Fibroblast of the conjunctiva (primary cell): ENCODE measurements around the gene FOSB.

ENCODE experiments used
- DNase-seq: peaks from one replicate; pipeline ENCODE4 v3.0.0-alpha.2; 2010; ENCODE audit warnings: low read depth

The FOSB gene

DNA sequence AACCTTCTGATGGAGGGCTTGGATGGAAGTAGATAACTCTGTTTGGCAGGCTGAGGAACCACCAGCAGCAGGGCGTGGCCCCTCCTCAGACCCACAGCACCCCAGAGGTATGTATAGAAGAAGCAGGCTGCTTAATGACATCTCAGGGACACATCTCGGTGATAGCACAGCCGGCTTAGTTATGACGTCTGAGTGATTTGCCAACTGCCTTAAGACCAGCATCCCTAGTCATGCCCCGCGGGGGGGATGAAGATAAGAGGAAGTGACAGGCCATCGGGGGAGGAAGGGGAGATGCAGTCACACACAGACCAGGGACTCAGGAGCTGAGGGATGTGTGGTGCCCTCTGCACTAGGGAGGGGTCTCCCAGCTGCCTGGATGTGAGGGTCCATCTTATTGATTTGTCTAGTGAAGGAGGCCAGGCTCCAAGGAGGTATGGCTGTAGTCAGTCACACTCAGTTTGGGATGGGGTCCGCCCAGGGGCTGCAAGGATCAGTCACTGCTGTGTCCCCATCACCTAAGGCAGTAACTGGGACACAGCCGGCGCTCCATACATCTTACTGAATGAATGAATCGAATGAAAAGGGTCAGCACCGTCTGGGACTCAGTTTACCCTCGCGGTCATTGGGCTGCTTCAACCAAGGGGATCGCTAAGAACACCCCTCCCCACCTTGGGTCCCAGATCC, 24.9 kb upstream of the FOSB start:
- DNase-seq: no peak

DNA sequence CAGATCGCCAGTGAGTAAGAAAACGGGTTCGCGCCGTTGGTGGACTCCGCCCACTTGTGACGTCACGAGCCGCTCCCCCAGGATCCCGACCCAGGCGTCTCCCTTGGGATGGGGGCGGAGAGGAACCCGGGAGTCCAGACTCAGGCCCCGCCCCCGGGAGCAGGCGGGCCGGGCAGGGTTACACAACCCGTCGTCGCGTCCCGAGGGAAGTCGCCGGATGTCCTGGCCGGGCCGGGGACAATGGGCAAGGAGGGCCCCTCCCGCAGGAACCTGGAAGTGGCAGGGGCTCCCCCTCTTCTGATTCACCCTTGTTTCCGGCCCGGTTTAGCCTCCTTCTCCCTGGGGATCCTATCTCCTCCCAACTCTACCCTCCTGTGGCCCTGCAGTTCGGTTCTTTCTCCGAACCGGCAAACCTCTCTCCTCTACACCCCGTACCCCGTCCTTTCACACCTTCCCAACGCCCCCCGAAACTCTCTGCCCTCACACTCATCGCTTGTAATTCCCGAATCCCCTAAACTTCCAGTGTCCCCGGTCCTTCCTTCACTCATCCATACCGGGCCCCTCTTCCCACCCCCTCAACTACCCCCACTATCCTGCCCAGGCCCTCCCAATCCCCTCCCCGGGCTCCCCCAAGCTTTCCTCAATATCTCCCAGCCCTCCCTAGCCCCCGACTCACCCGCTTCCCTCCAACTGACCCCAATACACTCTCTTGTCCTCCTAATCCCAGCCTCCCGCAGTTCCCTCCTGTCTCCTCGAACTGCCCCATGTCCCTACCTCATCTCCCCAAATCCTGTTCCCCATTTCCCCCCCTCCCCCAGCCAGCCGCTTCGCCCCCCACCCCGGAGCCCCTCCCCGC, 24.1 kb upstream of the FOSB start:
- DNase-seq: peak; percentile 71

DNA sequence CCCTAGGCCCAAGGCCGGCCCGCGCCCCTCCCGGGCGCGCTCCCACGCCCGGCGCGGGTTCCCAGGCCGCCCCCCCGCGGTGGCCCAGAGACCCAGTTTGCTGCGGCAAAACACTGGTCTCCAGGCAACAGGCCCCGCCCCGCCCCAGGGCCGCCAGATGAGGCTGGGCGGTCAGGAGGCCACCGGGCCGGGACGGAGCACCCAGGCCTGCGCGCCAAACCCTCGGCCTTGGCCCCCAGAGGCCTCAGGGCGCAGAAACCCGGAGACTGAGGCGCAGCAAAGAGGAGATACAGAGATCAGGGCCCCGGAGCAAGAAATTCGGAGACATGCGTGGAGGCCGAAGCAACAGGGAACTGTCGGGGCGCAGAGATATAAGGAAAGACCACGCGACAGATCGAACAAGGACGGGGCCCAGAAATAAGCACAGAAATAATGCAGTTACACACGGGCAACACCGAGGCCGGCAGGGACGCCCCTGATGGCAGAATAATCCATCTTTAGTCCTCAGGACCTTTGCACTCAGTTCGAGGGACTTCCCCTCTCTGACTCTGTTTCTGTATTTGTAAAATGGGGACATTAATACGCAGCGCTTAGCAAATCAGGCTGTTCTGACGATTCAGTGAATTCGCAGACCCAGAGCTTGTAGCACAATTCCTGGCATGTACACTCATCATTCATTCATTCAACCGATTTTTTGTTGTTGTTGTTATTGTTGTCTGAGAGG, 23.3 kb upstream of the FOSB start:
- peak; percentile 80 for DNase-seq

DNA sequence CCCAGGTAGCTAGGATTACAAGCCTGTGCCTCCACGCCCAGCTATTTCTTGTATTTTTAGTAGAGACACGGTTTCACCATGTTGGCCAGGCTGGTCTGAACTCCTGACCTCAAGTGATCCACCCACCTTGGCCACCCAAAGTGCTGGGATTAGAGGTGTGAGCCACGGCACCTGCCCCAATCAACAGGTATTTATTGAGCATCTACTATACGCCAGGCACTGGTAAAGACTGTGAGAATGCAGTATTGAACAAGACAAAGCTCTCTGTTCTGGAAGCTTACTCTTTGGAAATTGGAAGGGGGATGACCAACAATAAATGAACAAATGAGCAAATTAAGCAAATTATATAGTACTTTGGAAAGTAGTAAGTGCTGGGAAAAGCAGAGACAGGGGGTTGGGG, 22.7 kb upstream of the FOSB start:
- DNase-seq: no peak

DNA sequence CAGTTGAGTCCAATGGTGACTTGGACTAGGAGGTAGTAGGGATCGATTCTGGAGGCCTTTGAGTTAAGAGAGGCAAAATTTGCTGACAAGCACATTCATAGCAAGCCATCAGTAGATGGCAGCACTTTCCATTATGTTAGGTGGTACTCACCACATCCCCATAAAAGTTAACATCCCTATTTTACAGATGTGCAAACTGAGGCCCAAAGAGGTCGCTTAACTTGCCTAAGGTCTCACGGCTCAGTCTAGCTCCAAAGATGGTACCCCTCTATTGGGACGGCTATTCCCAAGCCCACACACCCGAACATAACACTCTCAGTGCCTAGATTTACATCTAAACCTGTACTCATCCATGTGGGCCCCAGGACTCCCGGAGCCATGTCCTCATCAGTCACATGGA, 21.5 kb upstream of the FOSB start:
- DNase-seq: no peak

DNA sequence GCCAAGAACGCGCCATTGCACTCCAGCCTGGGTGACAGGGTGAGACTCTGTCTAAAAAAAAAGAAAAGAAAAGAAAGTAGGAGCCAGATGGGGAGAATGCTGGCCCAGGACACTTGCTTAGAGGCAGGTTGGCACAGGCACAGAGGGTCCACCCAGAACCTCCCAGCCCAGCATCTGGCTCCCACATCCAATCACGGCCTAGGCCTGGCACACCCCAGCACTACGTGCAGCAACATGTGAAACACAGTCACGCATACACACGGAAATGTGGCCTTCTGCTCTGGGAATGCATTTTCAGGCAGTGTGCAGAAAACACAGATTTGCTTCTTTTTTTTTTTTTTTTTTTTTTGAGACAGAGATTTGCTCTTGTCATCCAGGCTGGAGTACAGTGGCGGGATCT, 20.9 kb upstream of the FOSB start:
- no peak for DNase-seq

DNA sequence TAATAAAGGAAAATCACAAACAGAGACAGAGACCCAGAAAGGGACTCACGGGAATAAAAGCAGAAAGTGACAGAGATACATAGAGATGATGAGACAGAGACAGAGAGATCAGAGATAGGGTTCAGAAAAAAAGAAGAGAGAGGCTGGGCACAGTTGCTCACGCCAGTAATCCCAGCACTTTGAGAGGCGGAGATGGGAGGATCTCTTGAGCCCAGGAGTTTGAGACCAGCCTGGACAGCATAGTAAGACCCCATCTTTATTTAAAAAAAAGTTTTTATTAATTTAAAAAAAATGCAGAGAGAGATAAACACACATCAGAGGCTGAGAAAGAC, 19.4 kb upstream of the FOSB start:
- no peak for DNase-seq

DNA sequence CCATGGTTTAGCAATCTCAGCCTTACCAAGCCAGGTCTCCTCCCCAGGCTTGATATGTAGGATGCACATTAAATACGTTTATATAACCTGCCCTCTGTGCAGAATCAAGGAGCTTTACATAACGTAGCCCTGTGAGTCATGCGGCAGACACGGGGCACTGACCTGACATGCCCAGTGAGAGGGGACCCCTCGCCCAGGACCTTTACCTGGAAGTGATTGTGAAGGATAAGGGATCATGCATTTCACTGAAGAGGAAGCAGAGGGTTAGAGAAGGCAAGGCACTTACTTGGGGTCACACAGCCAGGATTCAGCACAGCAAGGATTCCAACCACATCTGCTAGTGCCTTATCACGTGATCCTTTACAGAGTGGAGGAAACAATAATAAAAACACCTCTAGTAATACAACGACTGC, 18.9 kb upstream of the FOSB start:
- DNase-seq: no peak

DNA sequence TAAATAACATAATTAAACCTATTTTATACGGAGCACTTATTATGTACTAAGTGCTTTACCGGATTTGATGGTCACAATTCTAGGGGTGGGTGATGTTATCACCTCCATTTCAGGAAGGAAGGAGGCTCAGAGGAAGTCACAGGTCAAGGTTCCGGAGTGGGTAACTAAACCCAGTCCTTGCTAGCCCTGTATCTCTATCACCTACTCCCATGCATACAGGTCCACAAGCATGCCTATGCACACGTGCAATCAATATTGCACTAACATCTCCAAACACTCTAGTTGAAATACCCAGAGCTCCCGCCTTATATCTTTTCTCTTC, 17.8 kb upstream of the FOSB start:
- no peak for DNase-seq

DNA sequence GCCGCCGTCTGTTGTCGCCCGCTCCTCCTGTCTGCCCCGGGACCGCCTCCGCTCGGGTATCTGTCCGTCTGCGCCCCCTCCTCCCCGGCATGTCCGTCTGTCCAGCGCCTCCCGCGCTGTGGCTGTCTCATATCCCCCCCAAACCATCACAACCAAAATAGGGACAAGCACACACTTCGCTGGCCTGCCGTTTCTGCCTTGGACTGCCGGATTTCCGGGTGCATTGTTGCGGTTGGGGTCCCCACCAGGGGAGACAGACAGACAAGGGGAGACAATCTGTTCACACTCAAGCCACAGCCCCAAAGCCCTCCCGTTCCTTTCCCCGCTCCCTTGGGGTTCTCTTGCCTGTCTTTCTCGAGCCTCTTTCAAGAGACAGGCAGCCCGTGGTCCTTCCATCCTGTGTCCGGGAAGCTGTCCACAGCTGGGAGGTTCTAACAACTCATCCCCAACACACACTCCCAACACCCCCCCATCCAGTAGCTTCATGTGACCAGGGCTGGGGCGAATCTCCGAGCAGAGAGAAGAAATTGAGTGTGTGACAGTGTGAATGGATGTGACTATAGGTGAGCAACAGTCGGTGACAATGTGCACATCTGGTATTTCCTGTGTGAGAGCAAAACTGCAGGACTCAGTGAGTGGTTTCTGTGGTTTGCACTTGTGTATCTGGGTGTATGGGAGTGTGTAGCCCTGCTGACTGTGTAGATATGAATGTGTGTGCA, 16.5 kb upstream of the FOSB start:
- DNase-seq: no peak

DNA sequence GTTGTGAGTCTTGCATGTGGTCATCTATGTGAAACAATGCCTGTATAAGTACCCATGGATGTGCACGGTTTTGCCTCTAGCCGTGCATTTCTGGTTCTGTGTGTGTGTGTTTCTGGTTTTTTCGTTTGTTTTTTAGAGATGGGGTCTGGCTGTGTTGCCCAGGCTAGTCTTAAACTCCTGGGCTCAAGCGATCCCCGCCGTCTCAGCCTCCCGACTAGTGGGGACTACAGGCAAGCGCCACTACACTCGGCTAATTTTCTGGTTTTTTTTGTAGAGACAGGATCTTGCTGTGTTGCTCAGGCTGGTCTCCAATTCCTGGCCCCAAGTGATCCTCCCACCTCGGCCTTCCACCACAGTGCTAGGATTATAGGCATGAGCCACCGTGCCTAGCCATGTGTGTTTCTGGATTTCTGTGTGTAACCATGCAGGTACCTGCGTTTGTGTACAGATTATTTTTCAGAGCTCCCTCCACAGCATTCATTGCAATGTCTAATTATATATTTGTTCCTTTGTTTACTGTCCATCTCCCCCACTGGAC, 15.9 kb upstream of the FOSB start:
- DNase-seq: no peak

DNA sequence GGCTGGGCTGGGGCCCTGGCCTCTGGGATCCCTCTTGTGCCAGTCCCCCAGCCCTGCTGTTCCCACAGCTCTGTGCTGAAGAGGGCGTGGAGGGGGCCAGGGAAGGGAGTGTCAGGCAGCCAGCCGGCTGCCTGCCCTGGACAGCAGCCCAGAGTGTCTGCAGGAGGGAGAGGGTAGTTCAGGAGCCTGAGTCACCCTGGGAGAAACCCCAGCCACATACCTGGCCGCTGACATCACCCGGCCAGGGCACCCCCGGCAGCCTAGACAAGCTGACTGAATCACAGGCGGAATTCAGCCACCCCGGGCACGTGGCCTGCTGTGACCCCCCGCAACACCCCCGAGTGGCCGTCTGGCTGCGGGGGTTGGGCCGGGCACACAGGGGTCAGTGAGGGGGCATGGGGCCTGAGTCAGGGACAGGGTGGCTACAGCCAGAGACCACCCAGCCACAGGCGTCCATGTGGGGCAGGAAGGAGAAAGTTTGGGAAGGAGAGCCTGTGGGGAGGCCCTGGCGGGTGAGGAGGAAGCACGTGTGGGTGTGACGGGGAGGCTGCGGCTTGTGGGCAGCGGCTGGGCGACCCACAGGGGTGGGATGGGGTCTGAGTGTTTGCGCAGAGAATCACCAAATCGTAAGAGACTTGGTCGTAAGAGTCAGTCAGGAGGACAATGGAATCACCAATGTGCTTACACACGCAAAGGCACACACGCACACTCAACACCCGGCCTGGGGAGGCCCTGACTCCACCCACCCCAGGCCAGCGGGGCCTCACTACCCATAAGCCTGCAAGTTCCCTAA, 11.9 kb upstream of the FOSB start:
- peak; percentile 98 for DNase-seq

DNA sequence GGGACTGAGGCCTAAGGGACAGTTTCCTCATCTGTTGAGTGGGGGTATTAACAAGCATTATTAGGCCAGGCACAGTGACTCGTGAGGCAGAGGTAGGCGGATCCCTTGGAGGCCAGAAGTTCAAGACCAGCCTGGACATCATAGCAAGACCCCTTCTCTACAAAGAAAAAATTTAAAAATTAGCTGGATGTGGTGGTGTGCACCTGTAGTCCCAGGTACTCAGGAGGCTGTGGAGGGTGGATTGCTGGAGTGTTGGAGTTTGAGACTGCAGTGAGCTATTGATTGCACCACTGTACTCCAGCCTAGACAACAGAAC, 11.3 kb upstream of the FOSB start:
- no peak for DNase-seq

DNA sequence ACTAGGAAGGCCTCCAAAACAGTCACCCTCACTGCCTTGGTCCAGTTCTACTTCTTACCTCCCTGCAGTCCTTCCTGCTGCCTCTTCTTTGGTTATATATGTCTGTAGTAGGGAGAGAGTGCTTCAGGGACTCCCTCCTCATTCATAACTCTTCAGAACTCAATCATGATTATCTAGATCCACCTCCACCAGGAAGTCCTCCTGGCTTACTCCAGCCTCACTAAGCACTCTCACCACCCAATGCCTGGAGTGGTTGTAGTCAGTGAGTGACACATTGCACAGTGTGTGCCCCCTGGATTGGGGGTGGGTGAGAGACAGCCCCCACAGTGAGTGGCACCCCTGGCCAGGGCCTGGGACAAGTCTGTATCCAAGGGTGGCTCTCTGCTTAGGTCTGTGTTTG, 10.0 kb upstream of the FOSB start:
- DNase-seq: no peak

DNA sequence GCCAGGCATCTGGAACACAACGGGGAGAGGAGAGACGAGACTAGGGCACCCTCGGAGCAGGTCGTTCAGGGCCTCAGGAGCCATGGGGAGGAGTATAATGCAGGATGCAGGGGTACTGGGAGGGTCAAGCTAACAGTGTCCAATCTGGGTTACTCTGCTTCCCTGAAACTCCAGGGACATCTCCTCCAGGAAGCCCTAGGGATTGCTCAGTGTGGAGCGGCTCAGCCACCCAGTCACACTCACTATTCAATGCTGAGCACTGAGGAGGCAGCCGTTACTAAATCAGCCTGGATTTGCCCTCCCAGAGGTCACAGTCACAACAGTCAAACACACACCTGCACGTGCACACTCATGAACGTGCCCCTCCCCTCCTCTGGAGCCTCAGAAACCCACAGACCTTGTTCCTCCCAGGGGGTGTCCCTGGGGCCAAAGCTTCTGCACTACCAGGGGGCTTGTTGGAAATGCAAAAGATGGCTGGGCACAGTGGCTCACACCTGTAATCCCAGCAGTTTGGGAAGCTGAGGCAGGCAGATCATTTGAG, 6.9 kb upstream of the FOSB start:
- DNase-seq: no peak

DNA sequence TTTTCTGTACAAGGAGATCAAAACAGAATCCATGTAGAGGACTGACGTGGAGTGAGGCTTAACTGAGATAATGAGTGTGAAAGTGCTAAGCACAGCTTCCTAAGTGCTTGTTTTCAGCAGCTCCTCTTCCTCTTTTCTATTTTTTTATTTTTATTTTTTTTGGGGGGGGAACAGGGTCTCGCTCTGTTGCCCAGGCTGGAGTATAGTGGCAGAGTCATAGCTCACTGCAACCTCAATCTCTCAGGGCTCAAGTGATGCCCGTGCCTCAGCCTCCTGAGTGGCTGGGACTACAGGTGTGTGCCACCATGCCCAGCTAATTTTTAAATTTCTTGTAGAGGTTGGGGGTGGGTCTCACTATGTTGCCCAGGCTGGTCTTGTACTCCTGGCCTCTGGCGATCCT, 5.6 kb upstream of the FOSB start:
- DNase-seq: no peak

DNA sequence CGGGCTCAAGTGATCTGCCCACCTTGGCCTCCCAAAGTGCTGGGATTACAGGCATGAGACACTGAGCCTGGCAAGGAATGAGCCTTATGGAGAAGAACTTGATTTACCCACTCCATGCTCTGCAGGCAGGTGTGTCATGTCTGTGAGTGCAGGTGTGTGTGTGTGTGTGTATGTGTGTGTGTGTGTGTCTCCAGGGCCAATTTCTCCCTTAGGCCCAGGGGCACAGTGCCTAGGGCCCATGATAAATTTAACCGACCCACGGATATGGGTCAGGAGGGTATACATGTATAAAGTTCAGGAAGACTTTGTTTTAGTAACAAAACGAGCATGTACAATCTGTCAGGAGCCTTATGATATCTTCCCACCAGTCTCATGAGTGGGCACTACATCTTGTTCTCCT, 4.6 kb upstream of the FOSB start:
- DNase-seq: no peak

DNA sequence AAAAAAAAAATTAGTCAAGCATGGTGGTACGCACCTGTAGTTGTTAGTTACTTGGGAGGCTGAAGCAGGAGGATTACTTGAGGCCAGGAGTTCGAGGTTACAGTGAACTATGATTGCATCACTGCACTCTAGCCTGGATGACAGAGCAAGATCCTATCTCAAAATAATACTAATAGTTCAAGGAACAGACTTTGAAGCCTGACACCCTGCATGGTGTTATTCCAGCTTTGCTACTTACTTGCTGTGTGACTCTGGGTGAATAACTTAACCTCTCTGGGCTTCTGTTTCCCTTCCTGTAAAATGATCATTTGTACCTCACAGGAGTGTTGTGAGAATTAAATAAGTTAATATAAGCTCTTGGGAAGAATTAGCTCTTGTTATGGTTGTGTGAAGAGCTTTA, 3.5 kb upstream of the FOSB start:
- no peak for DNase-seq

DNA sequence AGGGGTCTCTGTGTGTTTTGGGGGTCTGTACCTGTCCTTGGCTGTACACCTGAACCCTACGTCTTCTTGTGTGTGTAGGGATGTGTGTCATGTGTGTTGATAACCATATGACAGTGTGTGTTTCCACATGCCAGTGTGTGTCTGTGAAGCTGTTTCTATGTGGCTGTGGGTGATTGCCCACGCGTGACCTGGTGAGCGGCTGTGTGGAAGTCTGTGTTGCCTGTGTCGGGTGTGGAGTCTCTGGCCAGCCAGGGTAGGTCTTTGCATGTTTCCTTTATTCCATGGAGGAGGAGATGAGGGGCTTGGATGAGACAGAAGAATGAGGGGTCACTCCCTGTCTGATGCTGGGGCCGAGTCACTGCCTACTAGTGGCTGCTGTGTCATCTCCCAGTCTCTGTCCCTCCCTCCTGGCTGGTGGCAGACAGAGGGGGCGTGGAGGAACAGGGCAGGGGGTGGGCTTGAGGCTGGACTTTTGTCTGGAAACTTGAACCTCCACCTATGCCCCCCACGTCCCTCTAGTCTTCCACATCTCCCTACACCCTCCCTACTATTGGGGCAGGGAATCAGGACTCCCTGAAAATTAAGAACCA, 2.8 kb upstream of the FOSB start:
- no peak for DNase-seq

DNA sequence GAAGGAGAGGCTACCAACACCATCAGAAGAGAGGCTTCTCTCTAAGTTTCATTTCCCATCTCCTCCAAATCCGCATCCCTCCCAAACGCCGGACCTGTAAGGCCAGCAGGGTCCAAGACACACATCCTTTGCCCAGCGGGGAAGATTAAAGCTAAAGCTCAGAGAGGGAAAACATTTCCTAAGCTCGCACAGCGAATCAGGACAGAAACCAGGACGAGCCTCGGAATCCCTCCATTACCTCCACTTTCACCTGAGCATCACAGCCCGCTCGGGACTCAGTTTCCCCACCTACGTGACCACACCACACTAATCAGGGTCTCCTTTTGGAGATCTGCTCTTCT, 711 bp upstream of the FOSB start:
- DNase-seq: no peak

DNA sequence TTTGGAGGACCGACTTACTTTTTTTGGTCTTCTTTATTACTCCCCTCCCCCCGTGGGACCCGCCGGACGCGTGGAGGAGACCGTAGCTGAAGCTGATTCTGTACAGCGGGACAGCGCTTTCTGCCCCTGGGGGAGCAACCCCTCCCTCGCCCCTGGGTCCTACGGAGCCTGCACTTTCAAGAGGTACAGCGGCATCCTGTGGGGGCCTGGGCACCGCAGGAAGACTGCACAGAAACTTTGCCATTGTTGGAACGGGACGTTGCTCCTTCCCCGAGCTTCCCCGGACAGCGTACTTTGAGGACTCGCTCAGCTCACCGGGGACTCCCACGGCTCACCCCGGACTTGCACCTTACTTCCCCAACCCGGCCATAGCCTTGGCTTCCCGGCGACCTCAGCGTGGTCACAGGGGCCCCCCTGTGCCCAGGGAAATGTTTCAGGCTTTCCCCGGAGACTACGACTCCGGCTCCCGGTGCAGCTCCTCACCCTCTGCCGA, 409 bp downstream of the FOSB start:
- no peak for DNase-seq
